ENCODE measurements around the gene GPN1. TPM values are rescaled to one million over a fixed set of nuclear protein-coding genes. Genes with fewer than 3 reads are reported as not detected.
"Not testable (repeated sequence)": the region's sequence is repeated elsewhere in the genome, so short reads cannot be mapped to it uniquely, and the experiment has no call there.

GPN1 gene
- total RNA-seq, 1 experiment from 2014 or later: 45.1 TPM

DNA sequence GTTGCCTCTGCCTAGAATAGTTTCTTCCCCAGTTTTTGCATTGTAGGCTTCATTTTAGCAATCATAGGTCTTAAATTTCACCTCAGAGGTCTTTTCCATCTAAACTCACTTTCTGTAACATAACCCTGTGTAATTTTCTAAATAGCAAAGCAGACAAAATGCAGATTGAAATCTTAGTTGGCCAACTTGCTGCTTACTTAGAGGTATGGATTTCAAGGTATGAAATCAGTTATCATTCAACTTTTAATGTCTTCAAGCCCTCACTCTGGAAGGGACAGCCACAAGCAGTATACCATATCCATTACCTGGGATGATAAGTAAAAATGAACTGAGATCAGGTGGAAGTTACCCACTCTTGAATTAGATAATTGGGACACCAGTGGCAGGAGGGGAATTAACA, 3.9 kb upstream of the GPN1 start:
- peaks cover 10% of the 10 kb centered on the region; the same call in 1 of the 2 replicates for H3K79me2 ChIP-seq (ENCODE audit: low read depth)
- H3K4me1 ChIP-seq (replicated peaks; ENCODE audit: insufficient read depth): peaks cover 26% of the 10 kb centered on the region
- TF ChIP-seq EZH2 (IDR thresholded peaks at IDR 0.05; ENCODE audit: low read depth) (no peak), CTCF (conservative IDR thresholded peaks at IDR 0.05) (no peak)
- no peaks in the 10 kb centered on the region for H3K9me3 ChIP-seq (ENCODE audit: insufficient read depth, low read depth)
- H3K4me2 ChIP-seq: no peak overlapping the region
- H2AFZ ChIP-seq: no peak overlapping the region
- no peak overlapping the region for H3K4me3 ChIP-seq
- H3K27me3 ChIP-seq (ENCODE audit: insufficient read depth, low read depth): no peaks in the 10 kb centered on the region
- H3K9me2 ChIP-seq (ENCODE audit: insufficient read depth): no peaks in the 10 kb centered on the region
- peaks cover 35% of the 10 kb centered on the region for H3K36me3 ChIP-seq (ENCODE audit: low read depth)
- POLR2A ChIA-PET (ENCODE audit: unreplicated experiment): no interaction called here
- peaks cover 28% of the 10 kb centered on the region for H3F3A ChIP-seq (ENCODE audit: insufficient read depth, low read depth)
- intact Hi-C loops (cut with micrococcal nuclease; ENCODE audit: unreplicated experiment): loop anchor here (5.0 kb wide), 2 partner anchors 218 to 303 kb away; partner anchors contain the start of genes MPV17 and PPM1G
- CTCF ChIA-PET: no interaction called here
- no peaks in the 10 kb centered on the region for H4K20me1 ChIP-seq (ENCODE audit: insufficient read depth)
- no peak overlapping the region for H3K27ac ChIP-seq
- no TSS peak for BruUV-seq (replicated peaks)
- no peak for DNase-seq

GRCh38 chr2:27626323-27626722, 2.5 kb upstream of the GPN1 start:
- H3K4me1 ChIP-seq (replicated peaks; ENCODE audit: insufficient read depth): peaks cover 27% of the 10 kb centered on the region
- BruUV-seq (replicated peaks); H3K9me3 ChIP-seq (ENCODE audit: insufficient read depth, low read depth); H4K20me1 ChIP-seq (ENCODE audit: insufficient read depth); H3K4me2 ChIP-seq; H3K4me3 ChIP-seq; H3K9me2 ChIP-seq (ENCODE audit: insufficient read depth); H2AFZ ChIP-seq; H3K27me3 ChIP-seq (ENCODE audit: insufficient read depth, low read depth): not testable (repeated sequence)
- H3K36me3 ChIP-seq (ENCODE audit: low read depth): peaks cover 38% of the 10 kb centered on the region; the same call in 1 of the 2 replicates
- H3K79me2 ChIP-seq (ENCODE audit: low read depth): peaks cover 12% of the 10 kb centered on the region; the same call in 1 of the 2 replicates
- DNase-seq: peak in 1 of 2 experiments; percentile 62
- H3F3A ChIP-seq (ENCODE audit: insufficient read depth, low read depth): peaks cover 28% of the 10 kb centered on the region; the same call in 1 of the 2 replicates
- intact Hi-C loops (cut with micrococcal nuclease; ENCODE audit: unreplicated experiment): loop anchor here (5.0 kb wide), 2 partner anchors 219 to 304 kb away; partner anchors contain the start of genes MPV17 and PPM1G
- H3K27ac ChIP-seq: peak overlapping the region; percentile 86
- ChIA-PET CTCF (interaction anchor here (1.0 kb wide), 1 partner anchor 57 kb away, joined by 3 read pairs; no protein-coding TSS in a partner anchor), POLR2A (ENCODE audit: unreplicated experiment) (interaction anchor here (0.6 kb wide), 3 partner anchors 37 to 229 kb away, joined by 4 to 8 read pairs (median 5); no protein-coding TSS in a partner anchor)

- H3K9me3 ChIP-seq (ENCODE audit: insufficient read depth, low read depth); H2AFZ ChIP-seq; H3K4me3 ChIP-seq; H3K27me3 ChIP-seq (ENCODE audit: insufficient read depth, low read depth); H3K4me2 ChIP-seq; H4K20me1 ChIP-seq (ENCODE audit: insufficient read depth); H3K9me2 ChIP-seq (ENCODE audit: insufficient read depth); DNase-seq; BruUV-seq (replicated peaks): not testable (repeated sequence)
- intact Hi-C loops (cut with micrococcal nuclease; ENCODE audit: unreplicated experiment): loop anchor here (5.0 kb wide), 2 partner anchors 220 to 305 kb away; partner anchors contain the start of genes MPV17 and PPM1G
- peaks cover 28% of the 10 kb centered on the region; the same call in 1 of the 2 replicates for H3F3A ChIP-seq (ENCODE audit: insufficient read depth, low read depth)
- POLR2A ChIA-PET (ENCODE audit: unreplicated experiment): interaction anchor here (0.6 kb wide), 3 partner anchors 37 to 229 kb away, joined by 4 to 8 read pairs (median 5); no protein-coding TSS in a partner anchor
- peak overlapping the region; percentile 86 for H3K27ac ChIP-seq
- peaks cover 12% of the 10 kb centered on the region; the same call in 1 of the 2 replicates for H3K79me2 ChIP-seq (ENCODE audit: low read depth)
- H3K4me1 ChIP-seq (replicated peaks; ENCODE audit: insufficient read depth): peaks cover 27% of the 10 kb centered on the region
- CTCF ChIA-PET: interaction anchor here (1.0 kb wide), 1 partner anchor 57 kb away, joined by 3 read pairs; no protein-coding TSS in a partner anchor
- H3K36me3 ChIP-seq (ENCODE audit: low read depth): peaks cover 32% of the 10 kb centered on the region; the same call in 1 of the 2 replicates
Observed at GRCh38 chr2:27626921-27627320, 1.9 kb upstream of the GPN1 start.
